AG09319 (cell line): ENCODE measurements around the gene PROSER3.

Source experiments
- DNase-seq: peaks from one replicate; pipeline ENCODE4 v3.0.0-alpha.2; 2010; ENCODE audit warnings: low read depth; ENCODE audit errors: extremely low read depth
- CTCF ChIP-seq: IDR thresholded peaks from 2 replicates; pipeline ENCODE4 v1.5.1; 2011; ENCODE audit warnings: low read depth, mild to moderate bottlenecking, inconsistent platforms, low read length, moderate library complexity

PROSER3 gene

GRCh38 chr19:35746531-35746930 lies 11.4 kb upstream of the PROSER3 start:
- no peak for TF ChIP-seq CTCF
- no peak for DNase-seq

GRCh38 chr19:35748106-35749020 lies 9.6 kb upstream of the PROSER3 start, which contains the start of gene LIN37:
Gene LIN37, plus strand, starts transcription at chr19:35748576. Its CDS starts 149 bp downstream, at chr19:35748725.
- DNase-seq: peak; percentile 99
- no peak for TF ChIP-seq CTCF

GRCh38 chr19:35750167-35750566 lies 7.8 kb upstream of the PROSER3 start:
- no peak for TF ChIP-seq CTCF
- no peak for DNase-seq

GRCh38 chr19:35751839-35752745 lies 5.9 kb upstream of the PROSER3 start:
- DNase-seq: no peak
- TF ChIP-seq CTCF: no peak

- no peak for DNase-seq
- TF ChIP-seq CTCF: no peak
Observed at GRCh38 chr19:35752746-35753350, 5.1 kb upstream of the PROSER3 start.

- no peak for TF ChIP-seq CTCF
- no peak for DNase-seq
Observed at GRCh38 chr19:35753634-35754369, 4.2 kb upstream of the PROSER3 start.
